HG02610 (cell line): Measurements from ENCODE around the gene GALNT18.

ENCODE experiments used
- ATAC-seq: cut with Tn5 transposase; IDR thresholded peaks from one replicate; pipeline ENCODE4 v1.9.1; 2021; ENCODE audit warnings: mild to moderate bottlenecking, moderate library complexity; ENCODE audit not compliant: unreplicated experiment

GALNT18 gene

GRCh38 chr11:11291041-11292015 is 330.5 kb downstream of the GALNT18 start:
- ATAC-seq: no peak

GRCh38 chr11:11290354-11290753 is 331.5 kb downstream of the GALNT18 start:
- ATAC-seq: no peak

GRCh38 chr11:11289669-11290068 is 332.1 kb downstream of the GALNT18 start:
- ATAC-seq: no peak

GRCh38 chr11:11288972-11289616 is 332.7 kb downstream of the GALNT18 start:
- ATAC-seq: no peak

GRCh38 chr11:11284481-11284880 is 337.3 kb downstream of the GALNT18 start:
- no peak for ATAC-seq

- ATAC-seq: no peak
Measured at GRCh38 chr11:11281626-11282025, 340.2 kb downstream of the GALNT18 start.

GRCh38 chr11:11280826-11281225 is 341.0 kb downstream of the GALNT18 start:
- ATAC-seq: no peak

- ATAC-seq: no peak
Measured at GRCh38 chr11:11279956-11280689, 341.7 kb downstream of the GALNT18 start.

GRCh38 chr11:11272254-11272653 is 349.6 kb downstream of the GALNT18 start:
- ATAC-seq: no peak

GRCh38 chr11:11270236-11270775 is 351.5 kb downstream of the GALNT18 start:
- ATAC-seq: no peak

- no peak for ATAC-seq
Measured at GRCh38 chr11:11268706-11269105, 353.1 kb downstream of the GALNT18 start.

- no peak for ATAC-seq
Measured at GRCh38 chr11:11268119-11268518, 353.7 kb downstream of the GALNT18 start.

- no peak for ATAC-seq
Measured at GRCh38 chr11:11267312-11267711, 354.5 kb downstream of the GALNT18 start.

- no peak for ATAC-seq
Measured at GRCh38 chr11:11265994-11266606, 355.7 kb downstream of the GALNT18 start.

GRCh38 chr11:11265320-11265719 is 356.5 kb downstream of the GALNT18 start:
- ATAC-seq: no peak

- ATAC-seq: no peak
Measured at GRCh38 chr11:11263238-11264005, 358.4 kb downstream of the GALNT18 start.

- ATAC-seq: no peak
Measured at GRCh38 chr11:11262171-11262920, 359.5 kb downstream of the GALNT18 start.

GRCh38 chr11:11261629-11262028 is 360.2 kb downstream of the GALNT18 start:
- ATAC-seq: no peak

- ATAC-seq: no peak
Measured at GRCh38 chr11:11260903-11261302, 360.9 kb downstream of the GALNT18 start.
